H1 (cell line): ENCODE data around the gene RPLP2.

Experiments
- POLR2AphosphoS5 ChIP-seq: IDR thresholded peaks from 2 replicates; pipeline ENCODE4 v1.6.1; 2011; ENCODE audit warnings: low read depth, low read length
- SRF ChIP-seq: IDR thresholded peaks from 2 replicates; pipeline ENCODE4 v1.6.1; 2011; ENCODE audit warnings: mild to moderate bottlenecking, low read depth, low read length, moderate library complexity

- TF ChIP-seq POLR2AphosphoS5 (no peak), SRF (no peak)
Observed at GRCh38 chr11:773830-774229, 35.9 kb upstream of the RPLP2 start.
